ENCODE measurements around the gene ADGRB2.

ADGRB2 gene

DNA sequence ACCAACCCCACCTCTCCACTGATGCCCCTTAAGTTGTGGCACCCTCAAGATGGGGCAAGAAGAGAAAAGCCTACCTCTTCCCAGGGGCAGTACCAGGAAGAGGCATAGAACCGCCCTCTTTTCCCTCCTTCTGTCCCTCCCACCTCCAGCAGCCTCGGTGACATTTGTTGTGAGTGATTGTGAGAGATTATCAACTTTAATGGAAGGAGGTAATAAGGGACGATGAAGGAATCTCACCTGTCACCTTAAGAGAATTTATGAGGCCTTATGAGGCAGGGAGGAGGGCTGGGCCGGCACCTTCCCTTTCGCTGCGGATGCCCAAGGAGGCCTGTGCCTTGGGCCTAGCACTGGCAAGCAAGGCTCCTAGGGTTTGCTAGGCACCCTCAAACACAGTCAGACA is 1.4 kb upstream of the ADGRB2 start:
- DNase-seq (ENCODE audit: low spot score) = no peak
- H3K27ac ChIP-seq = no peak overlapping the region
- H3K4me3 ChIP-seq = no peak overlapping the region
- TF ChIP-seq, protein P1, sequence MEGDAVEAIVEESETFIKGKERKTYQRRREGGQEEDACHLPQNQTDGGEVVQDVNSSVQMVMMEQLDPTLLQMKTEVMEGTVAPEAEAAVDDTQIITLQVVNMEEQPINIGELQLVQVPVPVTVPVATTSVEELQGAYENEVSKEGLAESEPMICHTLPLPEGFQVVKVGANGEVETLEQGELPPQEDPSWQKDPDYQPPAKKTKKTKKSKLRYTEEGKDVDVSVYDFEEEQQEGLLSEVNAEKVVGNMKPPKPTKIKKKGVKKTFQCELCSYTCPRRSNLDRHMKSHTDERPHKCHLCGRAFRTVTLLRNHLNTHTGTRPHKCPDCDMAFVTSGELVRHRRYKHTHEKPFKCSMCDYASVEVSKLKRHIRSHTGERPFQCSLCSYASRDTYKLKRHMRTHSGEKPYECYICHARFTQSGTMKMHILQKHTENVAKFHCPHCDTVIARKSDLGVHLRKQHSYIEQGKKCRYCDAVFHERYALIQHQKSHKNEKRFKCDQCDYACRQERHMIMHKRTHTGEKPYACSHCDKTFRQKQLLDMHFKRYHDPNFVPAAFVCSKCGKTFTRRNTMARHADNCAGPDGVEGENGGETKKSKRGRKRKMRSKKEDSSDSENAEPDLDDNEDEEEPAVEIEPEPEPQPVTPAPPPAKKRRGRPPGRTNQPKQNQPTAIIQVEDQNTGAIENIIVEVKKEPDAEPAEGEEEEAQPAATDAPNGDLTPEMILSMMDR (IDR thresholded peaks at IDR 0.05) = no peak

DNA sequence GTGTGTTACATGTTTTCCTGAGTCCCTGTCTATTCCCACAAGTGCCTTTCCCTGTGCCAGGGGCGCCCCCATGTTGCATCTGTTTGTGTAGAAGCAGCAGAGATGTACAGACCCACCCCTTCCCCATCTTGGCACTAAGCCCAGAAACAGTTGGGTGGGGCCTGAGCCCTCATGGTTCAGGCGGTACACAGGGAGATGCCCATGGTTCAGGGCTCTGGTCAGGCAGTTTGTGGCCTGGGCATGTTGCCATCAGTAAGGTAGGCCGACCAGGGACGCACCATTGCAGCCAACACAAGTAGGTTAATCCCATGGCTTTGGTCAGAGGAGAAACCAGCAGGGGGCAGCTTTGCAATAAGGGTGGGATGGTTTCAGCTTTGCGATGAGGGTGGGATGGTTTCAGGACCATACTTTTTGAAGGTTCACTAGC is 914 bp upstream of the ADGRB2 start:
- DNase-seq (ENCODE audit: low spot score) = no peak
- no peak overlapping the region for H3K4me3 ChIP-seq
- H3K27ac ChIP-seq = no peak overlapping the region
- TF ChIP-seq, protein P1 (IDR thresholded peaks at IDR 0.05) = no peak

DNA sequence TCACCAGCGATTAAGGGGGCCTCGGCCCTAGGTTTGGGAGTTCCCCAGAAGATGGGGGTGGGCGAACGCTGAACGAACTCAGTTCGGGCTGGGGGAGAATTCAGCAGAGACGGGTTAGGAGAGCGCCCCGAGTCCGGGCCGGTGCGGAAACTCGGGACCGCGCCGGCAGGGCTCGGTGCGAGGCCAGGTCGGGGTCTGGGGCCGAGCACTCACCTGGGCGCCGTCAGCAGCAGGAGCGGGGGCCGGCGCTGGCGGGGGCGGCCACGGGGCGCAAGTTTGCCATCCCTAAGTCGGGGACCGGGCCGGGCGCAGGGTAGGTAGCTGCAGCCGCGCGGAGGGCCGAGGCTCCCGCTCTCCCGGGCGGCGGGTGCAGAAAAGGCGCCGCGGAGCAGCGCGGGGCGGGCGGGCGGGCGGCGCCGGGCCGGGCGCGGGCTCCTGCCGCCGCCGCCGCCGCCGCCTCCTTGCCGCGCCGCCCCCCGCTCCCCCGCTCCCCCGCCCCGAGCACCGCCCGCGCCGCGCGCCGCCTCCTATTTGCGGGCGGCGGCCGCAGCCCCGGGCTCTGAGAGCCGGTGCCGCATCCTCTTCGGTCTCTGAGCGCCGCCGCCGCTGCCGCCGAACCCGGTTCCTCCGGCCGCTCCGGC is 349 bp downstream of the ADGRB2 start:
- Histone ChIP-seq H3K27ac (peak overlapping the region in 1 of 2 donors; percentile 36), H3K4me3 (peak overlapping the region; percentile 84)
- TF ChIP-seq, protein P1 (IDR thresholded peaks at IDR 0.05) = no peak
- no peak for DNase-seq (ENCODE audit: low spot score)

DNA sequence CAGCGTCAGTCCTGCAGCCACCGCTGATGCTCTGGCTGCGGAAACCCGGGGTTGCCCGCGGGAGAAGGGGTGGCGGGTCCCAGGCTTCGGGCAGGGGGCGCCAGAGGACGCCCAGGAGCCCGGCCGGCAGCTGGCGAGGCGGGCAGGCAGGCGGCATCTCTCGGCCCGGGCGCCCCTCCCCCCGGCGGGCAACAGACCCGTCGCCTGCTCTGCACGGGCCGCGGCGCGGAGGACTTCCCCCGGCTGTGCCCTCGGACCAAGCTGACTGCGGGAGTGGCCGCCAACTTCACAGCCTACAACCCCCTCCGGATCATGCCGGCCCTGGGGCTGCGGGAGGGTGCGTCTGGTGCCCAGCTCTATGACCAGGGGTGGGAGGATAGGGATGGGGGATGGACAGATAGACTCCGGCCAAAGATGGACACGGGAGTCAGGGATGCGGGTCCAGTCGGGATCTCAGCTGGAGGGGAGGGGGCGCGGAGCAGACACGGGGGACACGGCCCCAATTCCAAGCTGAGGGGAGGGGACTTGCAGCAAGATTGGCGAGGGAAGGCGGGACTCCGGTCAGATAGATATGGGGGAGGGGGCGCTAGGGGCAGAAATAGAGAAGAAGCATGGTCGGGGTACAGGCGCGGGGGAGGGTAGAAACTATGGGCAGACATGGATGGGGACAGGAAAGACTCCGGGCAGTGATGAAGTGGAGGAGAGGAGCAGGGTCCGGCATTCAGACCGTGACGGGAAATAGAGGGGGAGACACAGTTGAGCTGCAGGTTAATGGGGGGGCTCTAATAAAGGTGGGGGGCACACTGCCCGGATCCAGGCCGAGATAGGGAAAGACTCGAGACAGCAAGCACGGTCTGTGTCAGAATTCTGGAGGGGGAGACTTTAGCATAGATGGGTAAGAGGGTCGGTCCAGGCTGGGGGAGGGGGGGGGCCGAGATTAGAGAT is 1.1 kb downstream of the ADGRB2 start:
- TF ChIP-seq, protein P1 (IDR thresholded peaks at IDR 0.05) = peak; percentile 52
- Histone ChIP-seq H3K4me3 (peak overlapping the region; percentile 84), H3K27ac (no peak overlapping the region)
- no peak for DNase-seq (ENCODE audit: low spot score)

DNA sequence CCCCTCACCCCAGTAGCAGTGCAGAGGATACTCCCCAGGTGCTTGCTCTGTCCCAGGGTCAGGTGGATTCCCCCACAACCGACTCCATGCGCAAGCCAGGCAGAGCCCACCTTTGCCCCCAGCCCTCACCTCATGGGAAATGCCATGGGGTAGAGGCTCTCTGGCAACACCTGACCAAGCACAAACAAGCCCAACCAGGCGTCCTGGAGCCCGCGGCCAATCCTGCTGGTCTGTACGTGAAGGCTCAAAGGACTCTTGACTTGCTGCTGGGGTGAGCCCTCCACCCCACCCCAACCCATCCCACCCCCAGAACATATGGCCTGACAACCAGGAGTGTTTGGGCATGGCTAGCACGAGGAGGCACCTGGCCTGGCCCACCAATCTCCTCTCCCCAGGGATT is 1.8 kb downstream of the ADGRB2 start:
- TF ChIP-seq, protein P1 (IDR thresholded peaks at IDR 0.05) = no peak
- DNase-seq (ENCODE audit: low spot score) = no peak
- peak overlapping the region; percentile 84 for H3K4me3 ChIP-seq
- no peak overlapping the region for H3K27ac ChIP-seq

DNA sequence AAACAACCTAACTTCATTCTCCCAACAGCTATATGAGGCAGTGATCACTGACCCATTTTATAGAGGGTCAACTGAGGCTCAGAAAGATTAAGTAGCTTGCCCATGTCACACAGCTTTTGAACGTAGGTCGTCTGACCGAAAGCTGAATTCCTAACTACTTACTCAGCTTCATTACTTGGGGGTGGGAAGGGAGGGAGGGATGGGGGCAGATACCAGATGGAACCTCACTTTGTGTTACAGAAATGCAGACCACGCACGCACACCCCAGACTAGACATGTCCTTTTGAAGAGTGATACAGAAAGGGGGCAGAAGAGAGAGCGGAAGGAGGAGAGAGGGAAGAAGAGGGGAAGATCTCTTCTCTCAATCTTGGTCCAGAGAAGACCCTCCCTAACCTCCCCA is 2.3 kb downstream of the ADGRB2 start:
- Histone ChIP-seq H3K4me3 (no peak overlapping the region), H3K27ac (no peak overlapping the region)
- TF ChIP-seq, protein P1 (IDR thresholded peaks at IDR 0.05) = no peak
- no peak for DNase-seq (ENCODE audit: low spot score)
